Epithelial cell of prostate (primary cell): ENCODE measurements around the gene UBE2E1.

Experiments
- DNase-seq: peaks from one replicate; pipeline ENCODE4 v3.0.0-alpha.2; 2011; ENCODE audit warnings: low read depth, low spot score
- H3K27ac ChIP-seq: fragments of 450-650 bp; 2 replicates; pipeline ENCODE4 v1.5.1; 2017; ENCODE audit warnings: mild to moderate bottlenecking

Gene UBE2E1

DNA sequence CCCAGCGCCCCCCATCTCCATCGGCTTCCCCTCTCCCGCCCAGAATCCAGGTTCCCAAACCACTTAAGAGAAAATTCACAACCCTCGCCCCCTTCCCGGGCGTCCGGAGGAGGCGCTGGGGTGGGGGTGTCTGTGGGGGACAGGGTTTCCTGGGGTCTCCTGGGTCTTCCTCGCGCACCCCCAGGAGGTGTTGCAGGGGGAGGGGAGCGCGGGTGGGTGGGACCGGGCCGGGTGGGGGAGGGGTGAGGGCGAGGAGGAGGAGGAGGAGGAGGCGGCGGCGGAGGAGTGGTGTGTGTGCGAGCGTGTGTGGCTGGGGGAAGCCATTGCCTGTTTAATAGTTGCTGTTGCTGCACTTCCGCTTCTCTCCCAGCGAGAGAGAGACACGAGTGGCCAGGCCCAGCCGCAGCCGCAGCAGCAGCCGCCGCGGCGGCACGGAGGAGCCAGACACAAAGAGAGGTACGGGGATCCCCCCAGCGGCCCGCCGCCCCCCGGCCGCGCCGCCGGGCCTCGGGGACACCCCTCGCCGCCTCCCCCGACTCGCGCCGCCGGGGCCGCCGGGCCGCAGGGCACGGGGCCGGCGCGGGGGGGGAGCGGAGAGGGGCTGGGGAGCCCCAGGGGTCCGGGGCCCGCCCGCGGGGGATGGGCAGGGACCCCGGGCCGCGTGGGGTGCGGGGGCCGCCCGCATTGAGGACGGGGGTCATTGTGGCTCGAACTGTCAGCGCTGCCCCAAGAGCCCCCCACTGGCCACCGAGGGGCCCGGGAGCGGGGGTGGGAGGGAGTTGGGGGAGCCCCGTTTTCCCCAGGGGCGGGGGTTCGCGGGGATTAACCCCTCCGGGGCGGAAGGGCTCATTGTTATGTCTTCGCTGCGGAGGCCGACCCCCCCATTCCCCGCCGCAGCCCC lies at the start of gene UBE2E1:
Gene UBE2E1, plus strand, starts transcription at position 323 of the 901 bp plus-strand sequence. CDS start 1,315 bp downstream, outside the sequence.
- peak within 1 kb of the TSS; percentile 61 for H3K27ac ChIP-seq
- no peak for DNase-seq

DNA sequence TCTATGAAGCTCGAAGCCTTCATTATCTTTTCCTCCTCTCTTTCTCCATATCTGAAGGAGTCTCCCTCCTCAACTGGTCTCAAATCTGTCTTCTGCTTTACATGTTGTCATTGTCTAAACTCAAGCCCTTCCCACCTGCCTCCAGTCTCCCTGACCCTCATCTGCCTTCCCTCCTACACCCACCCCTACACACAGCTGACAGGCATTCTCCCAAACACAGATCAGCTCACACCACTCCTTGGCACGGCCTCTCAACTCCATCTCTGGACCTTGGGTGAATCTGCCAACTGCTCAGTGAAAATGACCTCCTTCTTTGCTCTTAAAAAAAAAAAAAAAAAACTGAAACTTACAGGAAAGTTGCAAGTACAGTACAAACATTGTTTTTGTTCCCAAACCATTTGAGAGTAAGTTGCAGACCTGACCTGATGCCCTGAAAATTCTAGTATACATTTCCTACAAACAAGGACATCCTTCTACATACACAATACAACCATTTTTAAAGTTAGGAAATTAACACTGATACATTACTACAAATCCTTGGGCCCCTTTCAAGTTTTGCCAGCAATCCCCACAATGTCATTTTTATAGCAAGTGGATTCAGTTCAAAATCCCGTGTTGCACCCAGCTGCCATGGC lies 49.4 kb upstream of the UBE2E1 start:
- no peak for DNase-seq
- H3K27ac ChIP-seq = no peak overlapping the region

DNA sequence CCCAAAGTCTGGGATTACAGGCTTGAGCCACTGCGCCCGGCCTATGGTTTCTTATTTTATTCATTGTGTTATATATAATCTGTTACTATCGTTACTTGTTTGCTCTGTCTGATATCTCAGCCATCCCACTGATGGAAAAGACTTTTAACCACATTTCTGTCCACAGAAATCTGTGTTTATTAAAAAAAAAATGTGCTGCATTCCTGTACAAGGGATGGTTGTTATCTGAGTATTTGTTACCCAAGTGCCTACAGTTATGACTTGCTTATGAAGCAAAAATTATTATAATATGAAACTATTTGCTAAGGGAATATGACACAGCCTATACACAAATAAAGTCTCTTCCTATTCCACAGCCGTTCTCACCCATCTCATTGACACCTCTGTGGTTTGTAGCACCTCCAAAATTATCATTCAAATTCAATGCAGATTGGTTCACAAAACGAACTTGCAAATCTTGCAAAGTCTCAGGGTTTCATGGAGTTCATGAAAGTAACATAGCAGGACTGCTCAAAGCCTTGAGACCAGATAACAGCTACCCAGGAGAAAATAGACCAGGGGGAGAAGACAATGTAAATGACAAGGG lies 47.4 kb upstream of the UBE2E1 start:
- no peak overlapping the region for H3K27ac ChIP-seq

DNA sequence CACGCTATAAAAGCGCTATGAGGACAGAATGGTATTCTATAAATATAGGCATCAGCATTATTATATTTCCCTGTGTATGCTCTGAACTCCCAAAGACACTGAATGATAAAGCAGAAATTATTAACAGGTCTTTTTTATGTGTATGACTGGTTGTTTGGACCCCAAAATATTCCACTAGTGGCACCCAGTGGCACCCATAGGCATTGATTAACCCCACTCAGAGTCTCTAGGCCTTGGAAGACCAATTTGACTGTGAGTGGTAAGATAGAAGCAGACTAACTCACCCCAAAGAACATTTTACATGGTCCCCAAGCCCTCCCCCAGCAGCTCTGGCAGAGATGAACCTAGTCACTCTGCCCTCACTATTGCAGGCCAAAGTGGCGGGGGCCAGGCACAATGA lies 45.4 kb upstream of the UBE2E1 start:
- DNase-seq = no peak
- H3K27ac ChIP-seq = no peak overlapping the region

More for the DNA sequence above, 47.4 kb upstream of the UBE2E1 start:
- no peak for DNase-seq

DNA sequence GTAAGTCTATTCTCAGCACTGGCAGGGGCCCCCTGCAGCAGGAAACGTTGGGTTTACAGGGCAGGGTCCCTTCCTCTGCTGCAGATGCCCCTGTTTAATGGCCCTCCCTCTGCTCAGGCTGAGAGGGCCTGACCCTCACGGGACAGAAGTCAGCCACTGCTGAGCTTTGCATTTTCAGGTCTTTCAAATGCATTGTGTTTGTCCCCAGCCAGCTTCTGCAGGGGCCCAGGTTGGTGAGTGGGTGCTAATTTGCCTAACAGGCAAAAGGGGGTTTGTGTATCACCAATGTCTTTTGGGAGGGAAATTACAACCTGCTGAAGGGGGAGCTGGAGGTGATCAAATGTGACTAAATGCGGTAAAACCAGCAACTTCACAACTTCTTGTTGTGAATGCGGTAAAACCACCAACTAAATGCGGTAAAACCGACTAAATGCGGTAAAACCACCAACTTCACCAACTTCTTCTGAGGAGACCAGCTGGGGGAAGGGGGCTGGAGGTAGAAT lies 44.8 kb upstream of the UBE2E1 start:
- DNase-seq = no peak
- no peak overlapping the region for H3K27ac ChIP-seq

DNA sequence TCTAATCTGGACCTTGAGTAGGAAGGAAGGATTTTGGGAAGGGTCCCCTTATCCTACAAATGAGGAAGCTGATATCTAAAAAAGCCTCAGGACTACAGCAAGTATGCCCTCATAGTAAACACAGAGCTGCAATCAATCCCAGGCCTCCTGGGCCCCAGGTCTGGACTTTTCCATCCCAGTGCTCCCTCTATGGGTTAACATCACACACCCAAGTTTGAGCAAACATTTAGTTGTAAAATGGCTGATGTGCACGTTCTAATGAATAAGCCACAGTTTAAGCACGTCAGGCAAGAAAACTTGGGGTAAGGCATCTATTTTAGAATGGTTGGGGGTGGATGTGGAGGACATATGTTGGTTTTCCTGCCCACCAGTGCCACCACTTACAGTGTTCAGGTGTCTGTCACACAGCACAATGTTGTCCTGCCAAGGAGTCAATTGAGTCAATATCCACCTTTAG lies 44.3 kb upstream of the UBE2E1 start:
- no peak overlapping the region for H3K27ac ChIP-seq
- no peak for DNase-seq

DNA sequence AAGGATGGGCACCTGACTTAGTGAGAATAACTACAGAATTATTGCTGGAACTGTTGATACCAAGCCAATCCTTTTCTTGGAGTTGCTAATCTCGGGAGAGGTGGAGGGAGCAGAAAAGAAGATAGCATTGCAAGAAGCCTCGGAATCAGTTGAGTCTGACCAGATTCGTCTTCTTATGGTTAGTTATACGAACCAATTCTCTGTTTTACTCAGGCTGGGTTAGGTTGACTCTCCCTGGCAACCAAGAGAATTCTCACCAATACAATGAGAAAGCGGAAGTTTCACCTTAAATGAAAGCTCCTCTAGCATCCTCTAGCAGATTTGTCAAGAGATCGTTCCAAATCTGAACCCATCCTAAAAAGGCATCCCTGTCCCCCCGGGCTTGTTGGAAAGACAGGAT lies 43.5 kb upstream of the UBE2E1 start:
- no peak for DNase-seq
- no peak overlapping the region for H3K27ac ChIP-seq

DNA sequence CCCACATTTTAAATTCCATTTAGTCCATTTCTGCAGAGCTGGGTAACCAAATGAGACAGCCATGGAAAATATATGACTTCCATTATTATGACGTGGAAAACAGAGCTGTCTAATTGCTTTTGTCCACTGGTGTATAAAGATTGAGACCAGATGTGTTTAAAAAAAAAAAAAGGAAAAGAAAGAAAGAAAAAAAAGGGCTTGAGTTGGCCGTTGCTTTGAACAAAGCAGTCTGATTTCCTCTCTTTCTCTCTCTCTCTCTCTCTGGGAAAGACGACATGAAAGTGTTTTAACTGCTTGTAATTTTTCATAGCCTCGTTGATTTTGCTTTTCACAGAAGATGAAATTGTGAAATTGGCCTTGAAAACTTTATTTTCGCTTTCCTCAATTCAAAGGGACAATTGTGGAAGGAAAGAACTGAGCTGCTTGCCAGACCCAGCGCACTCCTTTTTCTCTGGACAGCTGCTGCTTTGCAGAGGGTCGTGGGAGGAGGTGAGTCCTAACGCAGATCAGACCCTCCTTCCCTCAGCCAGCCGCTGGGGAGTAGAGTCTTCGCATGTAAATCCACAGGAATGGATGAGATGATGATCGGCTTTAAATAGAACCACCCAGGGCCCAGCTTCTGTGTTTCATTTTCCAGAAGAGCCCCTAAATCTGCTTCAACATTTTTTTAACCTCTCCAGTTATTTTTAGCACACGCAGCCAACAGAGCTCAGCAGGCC lies 42.8 kb upstream of the UBE2E1 start:
- no peak overlapping the region for H3K27ac ChIP-seq
- no peak for DNase-seq

DNA sequence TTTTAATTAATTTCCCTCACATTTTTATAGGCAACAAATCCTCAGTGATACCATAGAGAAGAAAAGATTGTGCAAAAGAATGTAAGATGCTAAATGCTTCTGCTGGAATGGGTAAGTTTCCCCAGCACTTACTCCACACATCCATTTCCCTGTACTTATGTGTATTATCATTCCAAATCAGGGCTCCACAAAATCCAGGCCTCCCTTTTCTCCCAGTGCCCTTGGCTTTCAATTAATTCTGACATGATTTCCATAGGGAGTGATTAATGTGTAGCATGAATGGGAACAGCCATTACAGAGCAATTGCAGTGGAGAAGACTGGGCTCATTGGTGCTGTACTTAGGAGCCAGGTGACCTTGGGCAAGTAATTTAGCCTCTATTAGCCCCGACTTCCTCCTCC lies 41.3 kb upstream of the UBE2E1 start:
- no peak for DNase-seq

DNA sequence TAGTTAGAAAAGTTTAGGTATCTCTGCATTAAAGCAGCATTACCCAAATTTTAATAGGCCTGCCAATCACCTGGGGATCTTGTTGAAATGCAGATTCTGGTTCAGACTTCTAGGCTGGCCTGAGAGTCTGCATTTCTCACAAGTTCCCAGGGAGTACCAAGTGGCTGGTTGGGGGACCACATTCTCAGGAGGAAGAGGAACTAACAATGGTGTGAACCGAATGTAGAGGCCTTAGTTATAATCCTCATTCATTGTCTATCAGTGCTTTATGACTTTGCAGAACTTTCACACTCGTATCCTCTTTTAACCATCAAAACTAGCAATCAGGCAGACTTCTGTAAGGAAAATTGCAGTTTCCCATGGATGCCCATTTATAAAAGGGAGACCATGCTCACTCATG lies 38.2 kb upstream of the UBE2E1 start:
- no peak for DNase-seq
- H3K27ac ChIP-seq = no peak overlapping the region

More for the DNA sequence above, 41.3 kb upstream of the UBE2E1 start:
- no peak overlapping the region for H3K27ac ChIP-seq

DNA sequence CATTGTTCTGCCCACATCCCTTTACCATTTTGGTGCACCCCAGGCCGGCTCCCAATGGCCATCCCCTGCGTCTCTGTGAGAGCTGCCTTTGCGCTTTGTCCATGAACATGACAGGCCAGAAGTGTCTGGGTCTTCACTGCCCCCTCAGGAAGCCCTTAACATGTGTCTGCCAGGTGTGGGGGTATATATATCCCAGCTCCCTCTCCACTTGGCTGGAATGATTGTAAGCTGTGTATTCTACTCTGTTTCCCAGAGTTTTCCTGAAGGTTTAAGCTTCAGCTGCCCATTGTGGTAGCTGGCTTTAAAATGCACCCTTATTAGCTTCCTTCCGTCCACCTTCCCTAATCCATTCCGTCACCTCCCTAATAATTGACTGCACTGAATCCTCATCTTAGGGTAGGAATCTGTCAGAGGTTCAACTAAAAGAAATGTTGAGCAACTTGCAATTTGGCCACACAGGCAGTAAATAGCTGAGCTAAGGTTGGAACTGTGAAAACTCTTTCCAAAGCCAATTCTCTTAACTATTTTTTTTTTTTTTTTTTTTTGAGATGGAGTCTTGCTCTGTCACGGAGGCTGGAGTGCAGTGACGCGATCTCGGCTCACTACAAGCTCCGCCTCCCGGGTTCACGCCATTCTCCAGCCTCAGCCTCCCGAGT lies 30.4 kb upstream of the UBE2E1 start:
- no peak for DNase-seq
- no peak overlapping the region for H3K27ac ChIP-seq

DNA sequence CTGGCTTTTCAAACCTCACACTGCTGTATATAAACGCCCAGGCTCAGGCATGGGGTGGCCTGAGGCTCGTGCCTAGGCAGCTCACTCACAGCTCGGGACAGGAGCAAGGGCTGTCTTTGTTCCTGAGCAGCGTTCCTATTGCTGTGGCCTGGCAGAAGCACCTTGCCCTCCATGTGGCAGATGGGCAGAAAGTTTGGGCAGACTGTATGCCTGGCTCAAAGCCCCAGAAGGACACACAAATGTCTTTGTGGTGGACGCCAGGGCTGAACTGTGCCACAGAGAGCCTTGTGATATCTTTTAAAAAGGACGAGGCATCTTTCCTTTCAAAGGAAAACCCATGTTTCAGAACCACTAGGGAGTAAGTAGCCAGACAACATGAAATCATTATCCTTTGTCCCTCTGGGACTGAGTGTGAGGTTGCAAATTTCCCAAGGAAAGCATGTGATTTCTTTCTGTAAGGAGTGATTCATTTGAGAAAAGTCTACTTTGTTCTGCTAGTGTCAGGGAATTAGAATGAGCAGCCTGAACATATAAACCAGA lies 29.3 kb upstream of the UBE2E1 start:
- DNase-seq = no peak
- H3K27ac ChIP-seq = no peak overlapping the region

DNA sequence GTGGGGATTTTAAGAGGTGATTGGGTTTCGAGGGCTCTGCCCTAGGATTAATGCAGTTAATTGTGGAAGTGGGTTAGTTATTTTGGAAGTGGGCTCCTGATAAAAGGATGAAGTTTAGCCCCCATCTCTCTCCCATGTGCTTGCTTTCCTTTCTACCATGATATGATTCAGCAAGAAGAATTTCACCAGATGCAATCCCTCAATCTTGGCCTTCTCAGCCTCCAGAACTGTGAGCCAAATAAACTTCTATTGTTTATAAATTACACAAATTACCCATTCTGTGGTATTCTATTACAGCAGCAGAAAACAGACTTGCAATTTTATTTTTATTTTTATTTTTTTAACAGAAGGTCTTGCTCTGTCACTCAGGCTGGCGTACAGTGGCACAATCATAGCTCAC lies 27.3 kb upstream of the UBE2E1 start:
- DNase-seq = no peak
- no peak overlapping the region for H3K27ac ChIP-seq

DNA sequence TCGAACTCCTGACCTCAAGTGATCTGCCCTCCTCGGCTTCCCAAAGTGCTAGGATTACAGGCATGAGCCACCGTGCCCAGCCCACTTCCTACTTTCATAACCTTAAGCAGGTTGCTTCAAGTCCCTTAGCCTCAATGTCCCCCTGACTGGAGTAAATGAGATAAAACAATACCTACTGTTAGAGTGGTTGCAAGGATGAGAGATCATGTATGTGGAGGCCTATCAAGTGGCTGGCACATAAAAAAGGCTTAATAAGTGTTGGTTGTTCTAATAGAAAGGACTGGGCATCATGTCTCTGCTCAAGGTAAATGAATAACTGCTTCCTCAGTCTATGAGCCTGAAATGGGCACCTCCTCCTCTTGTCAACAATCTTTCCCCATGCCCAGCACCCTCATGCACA lies 25.9 kb upstream of the UBE2E1 start:
- no peak overlapping the region for H3K27ac ChIP-seq
- no peak for DNase-seq

DNA sequence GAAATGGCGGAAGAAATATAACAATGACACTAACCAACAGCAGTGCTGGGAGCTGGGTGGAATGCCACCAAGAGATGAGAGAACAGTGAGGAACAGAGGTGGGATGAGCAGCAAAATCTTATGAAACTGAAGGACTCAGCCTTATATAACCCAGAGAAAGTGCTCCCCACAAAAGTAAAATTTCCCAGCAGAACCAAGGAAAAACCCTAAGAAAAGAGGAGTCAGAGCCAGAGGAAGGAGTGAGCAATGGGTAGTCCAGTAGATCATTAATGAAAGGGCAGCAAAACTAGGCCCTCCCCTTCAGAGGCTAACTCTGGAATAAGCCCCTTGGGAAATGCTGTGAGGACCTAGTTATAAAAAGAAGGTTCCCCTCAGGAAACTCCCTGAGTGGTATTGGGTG lies 24.7 kb upstream of the UBE2E1 start:
- DNase-seq = no peak
- H3K27ac ChIP-seq = no peak overlapping the region

DNA sequence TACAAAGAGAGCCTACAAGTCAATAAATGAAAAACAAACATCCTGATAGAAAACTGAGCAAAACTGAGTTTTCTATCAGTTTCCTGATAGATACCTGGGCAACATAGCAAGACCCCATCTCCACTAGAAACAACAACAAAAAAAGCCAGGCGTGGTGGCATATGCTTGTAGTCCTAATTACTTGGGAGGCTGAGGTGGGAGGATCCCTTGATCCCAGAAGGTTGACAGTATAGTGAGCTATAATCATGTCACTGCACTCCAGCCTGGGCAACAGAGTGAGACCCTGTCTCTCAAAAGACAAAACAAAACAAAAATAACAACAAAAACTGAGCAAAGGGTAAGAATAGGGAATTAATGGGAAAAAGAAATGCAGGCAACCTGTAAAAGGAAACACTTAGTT lies 23.9 kb upstream of the UBE2E1 start:
- H3K27ac ChIP-seq = no peak overlapping the region
- no peak for DNase-seq

DNA sequence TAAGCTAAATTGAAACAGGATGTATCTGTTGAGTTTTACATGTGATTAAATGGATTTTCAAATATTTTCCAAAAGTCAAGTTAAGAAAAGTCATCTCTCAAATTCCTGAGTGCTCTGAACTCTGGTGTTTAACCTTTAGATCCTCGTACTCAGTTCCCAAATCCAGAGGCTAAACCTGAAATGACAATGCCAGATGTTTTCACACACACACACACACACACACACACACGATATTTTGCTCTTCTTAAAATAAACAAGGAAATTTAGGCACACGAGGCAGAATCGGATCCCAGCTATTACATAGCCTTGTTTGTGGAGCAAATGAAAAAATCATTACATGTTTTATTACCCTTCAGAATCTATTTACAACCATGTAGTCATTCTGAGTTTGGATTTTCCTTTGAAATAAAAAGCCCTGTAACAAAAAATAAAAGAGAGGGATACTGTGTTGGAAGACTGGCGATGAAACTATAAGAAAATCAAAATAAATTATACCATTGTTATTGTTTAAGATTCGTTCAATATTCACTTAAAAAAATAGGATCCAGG lies 20.6 kb upstream of the UBE2E1 start:
- DNase-seq = no peak
- no peak overlapping the region for H3K27ac ChIP-seq

DNA sequence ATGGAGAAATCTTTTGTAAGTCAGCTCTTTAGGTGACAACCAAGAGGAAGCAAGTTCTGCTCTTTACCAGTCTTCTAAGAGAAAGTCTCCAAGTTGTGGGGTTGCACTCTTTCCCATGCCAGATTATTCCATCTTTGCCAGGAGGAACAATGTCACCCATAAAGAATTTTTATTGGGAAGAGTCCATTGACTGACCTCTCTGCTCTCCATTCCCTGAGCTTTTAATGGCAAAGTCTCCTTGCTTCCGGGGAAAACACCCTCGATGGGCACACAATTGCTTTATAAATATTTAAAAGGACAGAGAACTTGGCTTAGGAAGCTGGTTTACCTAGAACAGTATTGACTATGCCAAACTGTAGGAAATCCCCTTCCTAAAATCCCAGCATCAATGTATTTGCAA lies 19.9 kb upstream of the UBE2E1 start:
- no peak overlapping the region for H3K27ac ChIP-seq
- no peak for DNase-seq

DNA sequence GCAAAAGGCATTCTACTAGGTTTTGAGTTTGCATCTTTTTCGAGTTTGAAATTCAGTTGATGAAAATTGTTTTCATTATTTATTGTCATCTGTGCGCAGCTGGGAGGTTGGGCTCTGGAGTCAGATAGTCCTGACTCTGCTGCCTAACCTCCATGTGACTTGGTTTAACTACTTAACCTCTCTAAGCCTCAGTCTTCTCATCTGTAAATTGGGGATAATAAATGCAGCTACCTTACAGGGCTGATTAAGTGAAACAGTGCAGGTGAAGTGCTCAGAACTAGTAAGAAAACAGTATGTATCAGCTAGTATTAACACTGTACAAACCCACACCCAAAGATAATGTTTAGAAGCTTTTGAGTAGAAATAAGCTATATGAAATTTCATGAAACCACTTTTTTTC lies 14.1 kb upstream of the UBE2E1 start:
- DNase-seq = no peak
- no peak overlapping the region for H3K27ac ChIP-seq
